Measurements from ENCODE around the gene RCVRN.

DNA sequence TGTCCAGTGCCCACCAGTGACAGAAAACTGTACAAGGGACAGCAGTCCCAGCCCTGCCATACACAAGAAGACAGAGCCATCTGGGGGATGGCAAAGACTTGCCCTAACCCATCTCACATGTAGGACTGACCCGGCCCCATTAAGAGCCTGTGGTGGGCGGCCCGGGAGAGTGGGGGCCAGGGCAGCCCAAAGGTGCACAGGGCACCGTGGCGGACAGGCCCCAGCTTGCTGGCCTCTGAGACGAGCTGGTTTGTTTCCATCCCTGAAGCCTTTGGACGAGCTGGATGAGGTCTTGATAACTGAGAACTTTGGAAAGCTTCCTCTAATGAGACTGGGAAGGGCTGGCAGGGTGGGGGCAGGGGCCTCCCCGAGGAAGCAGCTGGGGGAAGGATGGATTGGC, 11.0 kb upstream of the RCVRN start:
- TF ChIP-seq EZH2 (IDR thresholded peaks at IDR 0.05; ENCODE audit: low read length, missing control alignments) = no peak
- TF ChIP-seq, protein P1, sequence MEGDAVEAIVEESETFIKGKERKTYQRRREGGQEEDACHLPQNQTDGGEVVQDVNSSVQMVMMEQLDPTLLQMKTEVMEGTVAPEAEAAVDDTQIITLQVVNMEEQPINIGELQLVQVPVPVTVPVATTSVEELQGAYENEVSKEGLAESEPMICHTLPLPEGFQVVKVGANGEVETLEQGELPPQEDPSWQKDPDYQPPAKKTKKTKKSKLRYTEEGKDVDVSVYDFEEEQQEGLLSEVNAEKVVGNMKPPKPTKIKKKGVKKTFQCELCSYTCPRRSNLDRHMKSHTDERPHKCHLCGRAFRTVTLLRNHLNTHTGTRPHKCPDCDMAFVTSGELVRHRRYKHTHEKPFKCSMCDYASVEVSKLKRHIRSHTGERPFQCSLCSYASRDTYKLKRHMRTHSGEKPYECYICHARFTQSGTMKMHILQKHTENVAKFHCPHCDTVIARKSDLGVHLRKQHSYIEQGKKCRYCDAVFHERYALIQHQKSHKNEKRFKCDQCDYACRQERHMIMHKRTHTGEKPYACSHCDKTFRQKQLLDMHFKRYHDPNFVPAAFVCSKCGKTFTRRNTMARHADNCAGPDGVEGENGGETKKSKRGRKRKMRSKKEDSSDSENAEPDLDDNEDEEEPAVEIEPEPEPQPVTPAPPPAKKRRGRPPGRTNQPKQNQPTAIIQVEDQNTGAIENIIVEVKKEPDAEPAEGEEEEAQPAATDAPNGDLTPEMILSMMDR (conservative IDR thresholded peaks at IDR 0.05 in 1 of 2, IDR thresholded peaks at IDR 0.05 in 1 of 2; ENCODE audit: low read depth in 1 of 2, low read length in 2 of 2) = no peak
